22Rv1 (cell line): Measurements from ENCODE around the gene CTBP1.
A peak's percentile ranks its signal among the peaks of the same experiment; 100 is the strongest.

Experiments used
- H3K27ac ChIP-seq: fragments of 450-650 bp; 2 replicates; pipeline ENCODE4 v1.5.1; 2017
- ZFX ChIP-seq: fragments of 450-650 bp; IDR thresholded peaks from 2 replicates; pipeline ENCODE4 v1.6.1; 2017; ENCODE audit warnings: antibody characterized with exemption, borderline replicate concordance
- TF ChIP-seq, protein P1 (sequence below): fragments of 450-650 bp; IDR thresholded peaks from 2 replicates; pipeline ENCODE4 v1.5.1; 2017; ENCODE audit warnings: mild to moderate bottlenecking

CTBP1 gene

DNA sequence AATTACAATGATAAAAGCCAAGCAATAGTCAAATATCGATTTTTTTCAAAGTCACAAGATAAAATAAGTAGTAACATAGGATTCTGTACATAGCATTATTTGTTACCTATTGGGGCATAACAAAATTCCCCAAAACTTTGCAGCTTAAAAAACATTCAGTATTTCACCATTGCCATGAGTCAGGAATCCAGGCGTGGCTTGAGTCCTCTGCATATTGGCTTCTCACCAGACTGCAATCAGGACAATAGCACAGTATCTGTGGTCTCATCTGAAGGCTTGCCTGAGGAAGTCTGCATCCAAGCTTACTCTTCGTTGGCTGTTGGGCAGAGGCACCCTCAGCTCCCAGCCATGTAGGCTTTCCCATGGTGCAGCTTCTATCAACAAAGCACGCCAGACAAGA, 6.2 kb upstream of the CTBP1 start:
- TF ChIP-seq ZFX, result no peak
- TF ChIP-seq, protein P1, sequence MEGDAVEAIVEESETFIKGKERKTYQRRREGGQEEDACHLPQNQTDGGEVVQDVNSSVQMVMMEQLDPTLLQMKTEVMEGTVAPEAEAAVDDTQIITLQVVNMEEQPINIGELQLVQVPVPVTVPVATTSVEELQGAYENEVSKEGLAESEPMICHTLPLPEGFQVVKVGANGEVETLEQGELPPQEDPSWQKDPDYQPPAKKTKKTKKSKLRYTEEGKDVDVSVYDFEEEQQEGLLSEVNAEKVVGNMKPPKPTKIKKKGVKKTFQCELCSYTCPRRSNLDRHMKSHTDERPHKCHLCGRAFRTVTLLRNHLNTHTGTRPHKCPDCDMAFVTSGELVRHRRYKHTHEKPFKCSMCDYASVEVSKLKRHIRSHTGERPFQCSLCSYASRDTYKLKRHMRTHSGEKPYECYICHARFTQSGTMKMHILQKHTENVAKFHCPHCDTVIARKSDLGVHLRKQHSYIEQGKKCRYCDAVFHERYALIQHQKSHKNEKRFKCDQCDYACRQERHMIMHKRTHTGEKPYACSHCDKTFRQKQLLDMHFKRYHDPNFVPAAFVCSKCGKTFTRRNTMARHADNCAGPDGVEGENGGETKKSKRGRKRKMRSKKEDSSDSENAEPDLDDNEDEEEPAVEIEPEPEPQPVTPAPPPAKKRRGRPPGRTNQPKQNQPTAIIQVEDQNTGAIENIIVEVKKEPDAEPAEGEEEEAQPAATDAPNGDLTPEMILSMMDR, result no peak
- H3K27ac ChIP-seq, result no peak overlapping the region

DNA sequence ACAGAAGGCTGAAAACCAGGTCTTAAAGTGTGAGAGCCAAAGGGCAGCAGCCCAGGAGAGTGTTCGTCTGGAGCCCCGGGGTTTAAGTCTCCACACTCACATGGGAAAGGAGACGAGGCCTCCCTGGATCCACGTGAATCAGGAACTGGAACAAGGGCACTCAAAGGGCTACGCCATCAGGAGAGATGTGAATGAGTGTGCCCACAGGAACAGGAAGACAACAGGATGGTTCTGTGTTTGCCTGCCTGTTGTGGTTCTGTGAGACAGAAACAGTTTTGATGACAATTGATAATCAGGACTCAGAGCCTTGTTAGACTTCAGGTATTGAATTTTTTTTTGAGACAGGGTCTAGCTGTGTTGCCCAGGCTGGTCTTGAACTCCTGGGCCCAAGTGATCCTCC, 4.9 kb upstream of the CTBP1 start:
- TF ChIP-seq, protein P1, result no peak
- no peak for TF ChIP-seq ZFX

DNA sequence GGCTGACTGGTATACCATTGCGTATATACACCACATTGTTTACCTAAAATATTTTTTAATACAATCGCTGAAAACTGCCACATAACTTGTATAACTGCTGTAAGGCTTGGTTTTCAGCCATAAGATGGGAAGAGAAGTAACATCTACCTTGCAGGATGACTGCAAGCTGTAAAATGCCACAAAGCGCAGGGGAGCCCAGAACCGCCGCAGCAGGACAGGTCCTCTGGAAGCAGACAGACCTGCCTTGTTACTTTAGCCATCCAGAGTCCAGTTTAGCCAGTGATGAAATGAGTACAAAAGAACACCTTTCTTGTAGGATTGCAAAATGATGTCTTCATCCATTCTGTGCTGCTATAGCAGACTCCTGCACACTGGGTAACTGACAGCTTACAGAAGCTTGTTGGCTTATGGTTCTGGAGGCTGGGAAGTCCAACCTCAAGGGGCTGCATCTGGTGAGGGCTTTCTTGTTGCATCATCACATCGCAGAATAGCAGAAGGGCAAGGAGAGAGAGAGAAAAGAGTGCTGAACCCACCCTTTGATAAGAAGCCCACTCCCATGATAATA, 4.1 kb upstream of the CTBP1 start:
- TF ChIP-seq, protein P1, result no peak
- TF ChIP-seq ZFX, result no peak
- no peak overlapping the region for H3K27ac ChIP-seq

More for the DNA sequence above, 4.9 kb upstream of the CTBP1 start:
- H3K27ac ChIP-seq, result no peak overlapping the region

DNA sequence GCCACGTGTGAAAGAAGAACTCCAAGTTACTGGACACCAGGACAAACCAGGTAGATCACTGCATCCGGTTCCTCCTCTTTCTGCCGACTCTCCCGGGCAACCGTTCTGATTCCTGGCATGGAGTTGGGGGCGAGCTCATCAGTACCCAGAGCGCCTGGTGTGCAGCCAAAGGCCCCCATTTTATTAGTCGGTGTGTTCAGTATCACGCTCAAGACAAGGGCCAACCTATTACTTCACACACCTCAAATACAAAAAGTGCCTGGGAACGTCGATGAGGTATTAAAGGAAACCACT, 2.8 kb upstream of the CTBP1 start:
- H3K27ac ChIP-seq, result no peak overlapping the region
- TF ChIP-seq, protein P1, result no peak
- no peak for TF ChIP-seq ZFX

DNA sequence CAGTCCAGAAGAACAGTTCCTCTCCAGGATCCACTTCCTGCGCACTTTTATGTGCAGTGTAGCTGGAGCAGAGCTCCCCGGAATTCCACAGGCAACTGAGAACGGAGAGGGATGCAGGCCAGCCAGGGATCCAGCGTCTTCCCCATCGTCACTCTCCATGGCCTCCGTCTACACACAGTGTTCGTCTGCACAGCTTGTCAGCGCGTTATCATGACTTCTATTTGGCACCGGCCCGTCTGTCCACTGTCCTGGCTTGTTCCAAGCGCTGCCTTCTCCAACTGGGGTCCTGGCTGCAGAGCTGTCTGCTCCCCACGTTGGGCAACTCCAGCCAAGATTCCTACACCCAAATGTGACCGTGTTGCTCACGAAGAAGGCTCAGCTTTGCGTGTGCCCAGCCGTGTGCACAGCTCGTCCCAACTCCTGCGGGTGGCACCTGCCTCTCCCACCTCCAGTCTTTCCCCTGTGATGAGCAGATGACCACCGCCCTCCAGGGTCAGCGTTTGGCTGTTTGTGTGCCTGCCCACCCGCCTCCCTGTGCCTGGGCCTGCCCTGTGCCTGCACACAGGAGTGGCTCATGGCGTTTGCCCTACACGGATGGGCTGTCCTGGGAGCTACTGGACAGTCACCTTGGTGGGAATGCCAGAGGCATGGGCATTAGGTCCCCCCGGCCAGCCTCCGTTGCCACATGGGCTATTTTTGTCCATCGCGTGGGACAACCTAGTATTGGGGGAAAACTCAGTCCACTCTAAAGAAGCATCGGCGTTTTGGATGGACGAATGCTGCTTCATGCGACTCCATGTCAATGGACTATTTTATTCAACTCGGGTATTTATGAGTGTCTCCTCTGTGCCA, 2.2 kb upstream of the CTBP1 start:
- no peak for TF ChIP-seq ZFX
- TF ChIP-seq, protein P1, result no peak
- H3K27ac ChIP-seq, result no peak overlapping the region

DNA sequence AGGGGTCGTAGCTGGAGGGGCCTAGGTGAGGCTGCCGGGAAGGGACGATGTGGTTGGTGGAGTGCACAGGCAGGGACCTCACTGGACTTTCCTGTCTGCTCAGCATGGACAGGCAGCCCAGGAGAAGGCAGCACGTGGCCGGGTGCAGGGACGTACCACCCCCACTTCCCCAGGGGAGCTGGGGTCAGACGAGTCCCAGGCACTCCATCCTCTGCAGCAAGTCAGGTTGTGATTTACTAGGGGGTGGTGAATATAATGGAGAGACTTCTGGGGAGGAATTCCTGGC, 1.5 kb upstream of the CTBP1 start:
- TF ChIP-seq, protein P1, result no peak
- no peak overlapping the region for H3K27ac ChIP-seq

DNA sequence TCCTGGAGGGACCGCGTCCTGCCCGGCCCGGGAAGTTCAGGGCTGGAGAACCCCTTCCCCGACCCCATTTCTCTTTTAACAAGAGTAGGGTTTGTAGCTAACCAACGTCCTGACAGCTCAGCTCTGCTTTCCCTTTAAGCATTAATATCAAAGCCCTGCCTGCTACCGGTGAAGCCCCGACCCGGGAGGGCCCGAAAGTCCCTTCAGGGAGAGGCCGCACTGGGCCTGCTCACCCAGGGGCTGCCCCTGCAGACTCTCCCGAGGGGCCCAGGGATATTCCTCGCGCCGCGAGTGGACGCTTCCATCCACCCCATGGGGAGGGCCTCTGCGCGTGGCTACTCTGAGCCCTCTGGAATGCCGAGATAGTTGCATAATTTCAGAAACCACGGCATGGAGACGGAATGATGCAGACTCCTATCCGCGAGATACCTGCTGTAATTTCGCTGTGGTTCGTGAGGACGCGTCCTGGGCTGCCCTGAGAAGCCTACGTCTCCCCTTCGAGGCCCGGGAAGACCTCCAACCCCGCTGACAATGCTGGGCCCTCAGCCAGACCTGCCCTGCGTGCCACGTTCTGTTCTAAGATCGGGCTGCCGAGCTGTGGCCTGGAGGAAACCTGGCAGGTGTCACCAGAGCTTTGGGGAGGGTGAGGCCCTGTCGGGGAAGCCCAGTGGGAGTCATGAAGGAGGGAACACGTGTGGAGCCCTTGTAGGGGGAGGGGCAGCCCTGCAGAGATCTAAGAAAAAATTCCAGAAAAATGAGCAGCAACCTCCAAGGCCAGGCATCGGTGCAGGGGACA, 999 bp upstream of the CTBP1 start:
- peak overlapping the region; percentile 92 for H3K27ac ChIP-seq
- no peak for TF ChIP-seq ZFX
- TF ChIP-seq, protein P1, result no peak
